Right lung (tissue), 10 donors: ENCODE measurements around the gene RRAS. TPM values are rescaled to one million over a fixed set of nuclear protein-coding genes. Genes with fewer than 3 reads are reported as not detected.

Experiments used
- DNase-seq, 2 donors: peaks; one replicate each; pipeline ENCODE4 v3.0.0-alpha.2; 2013
- long read RNA-seq, 8 donors: transcript quantifications; one replicate each; lab custom pipeline, GENCODE V29; 2026
- polyA plus RNA-seq, 5 donors: library from polyadenylated mRNA; unstranded; fragments of 120-200 nt; gene quantifications; one replicate each; pipeline versions ENCODE4 v1.2.1 to v1.2.3, GENCODE V29; 2013; ENCODE audit warnings: inconsistent platforms in 1 of 5, low replicate concordance in 1 of 5; ENCODE audit not compliant: insufficient read length in 5 of 5, insufficient read depth in 1 of 5

RRAS gene
- polyA plus RNA-seq: 10 to 100 TPM; 20.3 to 39.5 (median 24.7) TPM
- long read RNA-seq, donor 1, transcript RRAS-201 (6 exons, 1,044 nt): major isoform, 31 of 31 reads
- long read RNA-seq, donor 1, partial matches to known transcripts: 0 of 31 reads
- long read RNA-seq, donor 1, other reads (novel, unspliced or antisense): 0 of 31 reads
- long read RNA-seq, donor 2, transcript RRAS-201 (6 exons, 1,044 nt): major isoform, 15 of 15 reads
- long read RNA-seq, donor 2, partial matches to known transcripts: 0 of 15 reads
- long read RNA-seq, donor 2, other reads (novel, unspliced or antisense): 0 of 15 reads
- long read RNA-seq, donor 3, transcript RRAS-201 (6 exons, 1,044 nt): major isoform, 30 of 35 reads
- long read RNA-seq, donor 3, partial matches to known transcripts: 5 of 35 reads
- long read RNA-seq, donor 3, other reads (novel, unspliced or antisense): 0 of 35 reads
- long read RNA-seq, donor 4, transcript RRAS-201 (6 exons, 1,044 nt): major isoform, 16 of 78 reads
- long read RNA-seq, donor 4, partial matches to known transcripts: 62 of 78 reads
- long read RNA-seq, donor 4, other reads (novel, unspliced or antisense): 0 of 78 reads
- long read RNA-seq, donor 5, transcript RRAS-201 (6 exons, 1,044 nt): major isoform, 23 of 28 reads
- long read RNA-seq, donor 5, partial matches to known transcripts: 5 of 28 reads
- long read RNA-seq, donor 5, other reads (novel, unspliced or antisense): 0 of 28 reads
- long read RNA-seq, donor 6, transcript RRAS-201 (6 exons, 1,044 nt): major isoform, 30 of 73 reads
- long read RNA-seq, donor 6, partial matches to known transcripts: 43 of 73 reads
- long read RNA-seq, donor 6, other reads (novel, unspliced or antisense): 0 of 73 reads
- long read RNA-seq, donor 7, transcript RRAS-201 (6 exons, 1,044 nt): major isoform, 27 of 46 reads
- long read RNA-seq, donor 7, partial matches to known transcripts: 19 of 46 reads
- long read RNA-seq, donor 7, other reads (novel, unspliced or antisense): 0 of 46 reads
- long read RNA-seq, donor 8, transcript RRAS-201 (6 exons, 1,044 nt): major isoform, 8 of 20 reads
- long read RNA-seq, donor 8, partial matches to known transcripts: 12 of 20 reads
- long read RNA-seq, donor 8, other reads (novel, unspliced or antisense): 0 of 20 reads

DNA sequence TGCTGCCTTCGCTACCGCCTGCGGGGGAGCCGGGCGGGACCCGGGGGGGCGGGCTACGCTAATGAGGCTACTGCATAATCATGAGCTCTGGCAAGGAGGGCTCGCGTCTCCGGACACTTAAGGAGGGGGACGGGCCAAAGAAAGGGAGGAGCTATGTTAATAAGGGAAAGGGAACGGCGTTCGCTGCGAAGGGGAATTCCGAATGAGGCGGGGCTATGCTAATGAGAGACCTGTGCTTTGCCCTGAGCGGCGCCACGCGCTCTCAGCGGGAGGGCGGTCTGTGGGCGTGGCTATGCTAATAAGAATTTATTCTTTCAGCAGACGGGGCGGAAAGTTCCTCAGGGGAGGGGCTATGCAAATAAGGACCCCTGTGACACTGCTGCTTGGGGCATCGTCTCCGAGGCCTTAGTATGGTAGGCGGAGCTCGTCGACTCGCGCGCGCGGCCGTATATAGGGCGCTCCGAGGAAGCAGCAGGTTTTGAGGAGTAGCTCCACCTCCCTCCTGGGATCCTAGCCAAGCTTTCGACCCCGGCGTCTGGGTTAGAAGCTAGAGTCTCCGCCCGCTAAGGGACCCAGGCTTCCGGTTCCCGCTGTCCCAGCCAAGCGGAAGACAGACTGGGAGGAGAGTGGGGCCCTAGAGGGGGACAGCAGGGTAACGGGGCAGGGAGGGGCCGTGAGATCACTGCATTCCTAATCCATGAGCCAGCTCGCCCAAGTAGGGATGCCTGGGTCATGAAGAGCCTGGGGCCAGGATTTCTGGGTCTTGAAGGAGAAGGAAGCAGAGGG, at the start of gene RRAS:
Gene RRAS (minus strand): TSS at position 31 of the 786 bp plus-strand sequence. CDS start 45 bp downstream, outside the sequence.
- peak; percentile 100 for DNase-seq

DNA sequence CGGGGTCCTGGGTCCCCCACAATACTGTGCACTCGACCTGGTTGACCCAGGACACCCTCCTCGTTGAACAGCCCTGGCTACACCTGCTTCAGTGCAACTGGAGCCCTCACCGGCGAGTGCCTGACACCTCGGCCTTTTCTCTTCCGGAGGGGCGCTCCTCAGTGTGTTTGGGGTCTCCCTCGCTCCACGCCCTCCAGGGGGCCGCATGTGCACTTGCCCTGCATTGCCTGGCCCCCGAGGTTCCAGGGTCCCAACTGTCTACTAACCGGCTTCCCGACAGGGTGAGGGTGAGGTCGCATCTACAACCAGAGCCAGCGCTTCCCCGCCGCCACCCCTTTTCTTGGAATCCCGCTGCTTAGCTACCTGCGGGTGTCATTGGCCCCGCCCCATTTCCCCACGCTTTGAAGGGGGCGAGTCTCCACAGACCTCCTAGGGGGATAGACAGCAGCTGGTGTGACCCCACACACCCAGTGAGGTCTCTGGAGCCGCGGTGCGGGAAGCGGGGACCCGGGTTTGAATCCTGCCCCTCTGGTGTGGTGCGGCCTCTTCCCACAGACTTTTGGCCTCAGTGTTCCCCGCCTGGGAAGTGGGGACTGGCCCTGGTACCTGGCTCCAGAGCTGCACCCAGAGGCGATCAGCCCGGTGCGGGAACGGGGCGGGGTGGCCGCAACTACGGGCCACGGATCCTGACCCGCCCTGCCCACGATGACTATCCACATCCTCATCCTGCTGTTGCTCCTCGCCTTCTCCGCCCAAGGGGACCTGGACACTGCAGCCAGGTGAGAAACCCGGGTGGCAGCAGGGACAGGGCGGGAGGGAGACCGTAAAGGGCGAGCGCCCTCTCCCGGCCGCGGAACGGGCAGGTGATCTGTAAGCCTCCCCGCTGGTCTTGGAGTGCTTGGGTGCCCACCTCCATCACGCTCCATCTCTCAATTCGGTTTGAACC, 49.5 kb upstream of the RRAS start, which contains the start of gene ADM5:
Gene ADM5 (plus strand): TSS at position 462 of the 946 bp plus-strand sequence. CDS start 244 bp downstream, at position 706.
- DNase-seq: no peak

- no peak for DNase-seq
These were observed 48.7 kb upstream of the RRAS start for GRCh38 chr19:49688531-49689132.

- DNase-seq: no peak
These were observed 47.8 kb upstream of the RRAS start for GRCh38 chr19:49687566-49688316.

DNA sequence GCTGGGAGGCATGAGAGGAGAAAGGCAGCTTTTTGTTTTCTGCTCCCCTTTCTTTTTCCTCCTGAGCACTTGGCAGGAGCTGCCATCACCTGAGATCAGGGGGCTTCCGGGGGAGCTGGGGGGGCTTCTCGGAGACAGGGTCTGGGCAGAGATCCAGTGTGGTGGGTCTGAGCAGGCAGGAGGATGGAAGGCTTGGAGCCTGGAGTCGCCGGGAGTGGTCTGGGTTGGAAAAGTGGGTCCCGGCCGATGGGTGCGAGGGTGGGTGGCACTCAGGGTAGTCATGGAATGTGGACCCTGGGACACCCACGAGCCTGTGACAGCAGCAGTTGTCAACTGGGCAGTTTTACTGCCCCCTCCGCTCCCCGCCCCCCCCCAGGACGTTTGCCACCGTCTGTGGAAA, 47.2 kb upstream of the RRAS start:
- DNase-seq: no peak

DNA sequence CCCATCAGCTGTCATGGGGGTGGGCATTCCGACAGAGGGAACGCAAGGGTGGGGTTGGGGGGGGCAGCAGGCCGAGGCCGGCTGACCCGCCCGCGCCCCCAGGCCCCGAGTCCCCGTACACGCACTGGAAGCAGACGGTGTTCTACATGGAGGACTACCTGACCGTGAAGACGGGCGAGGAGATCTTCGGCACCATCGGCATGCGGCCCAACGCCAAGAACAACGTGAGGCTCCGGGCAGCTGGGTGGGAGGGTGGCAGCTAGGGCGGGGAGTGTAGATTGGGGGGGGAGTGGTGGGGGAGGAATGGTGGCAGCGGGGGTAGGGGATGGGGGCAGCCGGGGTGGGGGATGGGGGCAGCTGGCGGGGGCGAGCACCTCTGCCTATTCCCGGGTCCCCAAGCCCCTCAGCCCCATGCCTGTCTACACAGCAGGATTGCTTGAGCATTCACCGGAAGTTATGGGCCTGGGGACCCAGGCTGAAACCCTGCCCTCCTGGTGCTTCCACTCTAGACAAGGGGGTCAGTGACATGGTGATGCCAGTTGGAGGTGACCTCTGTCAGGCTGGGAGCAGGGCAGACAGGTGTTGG, 46.7 kb upstream of the RRAS start:
- no peak for DNase-seq

DNA sequence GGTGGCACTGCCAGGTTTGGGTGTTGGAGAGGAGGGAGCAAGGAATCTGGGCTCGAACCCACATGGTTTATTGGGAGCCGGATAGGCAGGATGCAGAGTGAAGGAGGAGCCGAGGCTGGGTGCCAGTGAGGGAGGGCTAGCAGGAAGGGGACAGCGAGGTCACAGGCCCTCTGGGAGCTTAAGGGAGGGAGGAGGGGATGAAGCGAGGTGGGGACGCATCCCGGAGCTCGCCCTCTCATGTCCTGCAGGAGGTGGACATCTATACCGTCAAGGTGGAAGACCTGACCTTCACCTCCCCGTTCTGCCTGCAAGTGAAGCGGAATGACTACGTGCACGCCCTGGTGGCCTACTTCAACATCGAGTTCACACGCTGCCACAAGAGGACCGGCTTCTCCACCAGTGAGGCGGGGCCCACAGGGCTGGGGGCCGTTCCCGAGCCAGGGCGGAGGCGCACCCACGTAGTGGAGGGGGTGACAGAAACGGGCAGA, 45.9 kb upstream of the RRAS start:
- DNase-seq: no peak

DNA sequence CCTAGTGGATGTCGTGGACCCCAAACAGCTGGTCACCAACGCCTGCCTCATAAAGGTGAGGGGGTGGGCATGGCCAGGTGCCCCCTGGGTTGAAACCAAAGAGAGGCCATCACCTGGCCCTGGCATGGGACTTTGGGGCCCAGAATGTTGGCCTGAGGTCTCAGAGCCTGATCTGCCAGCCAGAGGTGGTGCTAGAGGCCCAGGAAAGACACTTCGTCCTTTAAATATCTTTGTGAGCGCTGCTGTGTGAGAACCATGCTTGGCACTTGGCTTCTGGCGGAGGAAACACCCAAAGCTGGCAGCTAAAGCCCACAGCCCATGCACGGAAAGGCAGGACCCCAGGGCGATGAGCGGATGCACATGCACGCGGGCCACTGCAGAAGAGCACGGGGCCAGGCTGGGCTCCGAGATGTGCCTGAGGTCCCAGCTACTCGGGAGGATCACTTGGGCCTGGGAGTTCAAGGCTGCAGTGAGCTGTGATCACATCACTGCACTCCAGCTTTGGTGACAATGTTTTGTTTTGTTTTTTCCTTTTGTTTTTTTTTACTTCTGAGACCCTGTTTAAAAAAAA, 45.1 kb upstream of the RRAS start:
- DNase-seq: no peak

- no peak for DNase-seq
These were observed 44.5 kb upstream of the RRAS start for GRCh38 chr19:49684251-49684982.

GRCh38 chr19:49683814-49684250, 43.9 kb upstream of the RRAS start:
- no peak for DNase-seq

DNA sequence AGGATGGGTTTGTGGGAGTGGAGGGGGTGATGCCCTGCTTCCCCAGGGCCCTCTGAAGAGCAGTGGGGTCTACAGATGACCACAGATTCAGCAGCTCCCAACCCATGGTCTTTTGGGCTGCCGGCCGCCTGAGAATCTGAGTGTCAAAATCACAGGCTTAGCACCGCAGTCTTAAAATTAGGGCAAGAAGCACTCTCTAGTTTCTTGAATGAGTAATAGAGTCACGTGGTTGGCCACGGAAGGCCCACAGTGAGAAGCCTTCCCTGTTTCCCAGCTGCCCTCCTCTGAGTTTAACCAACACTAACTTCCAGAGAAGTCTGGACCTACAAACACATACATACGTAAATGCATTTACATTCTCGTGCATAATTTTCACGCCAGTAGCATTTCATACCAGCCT, 42.3 kb upstream of the RRAS start:
- no peak for DNase-seq

GRCh38 chr19:49681830-49682229, 41.9 kb upstream of the RRAS start:
- DNase-seq: no peak

GRCh38 chr19:49680421-49681351, 40.7 kb upstream of the RRAS start:
- peak; percentile 93 to 95 for DNase-seq

DNA sequence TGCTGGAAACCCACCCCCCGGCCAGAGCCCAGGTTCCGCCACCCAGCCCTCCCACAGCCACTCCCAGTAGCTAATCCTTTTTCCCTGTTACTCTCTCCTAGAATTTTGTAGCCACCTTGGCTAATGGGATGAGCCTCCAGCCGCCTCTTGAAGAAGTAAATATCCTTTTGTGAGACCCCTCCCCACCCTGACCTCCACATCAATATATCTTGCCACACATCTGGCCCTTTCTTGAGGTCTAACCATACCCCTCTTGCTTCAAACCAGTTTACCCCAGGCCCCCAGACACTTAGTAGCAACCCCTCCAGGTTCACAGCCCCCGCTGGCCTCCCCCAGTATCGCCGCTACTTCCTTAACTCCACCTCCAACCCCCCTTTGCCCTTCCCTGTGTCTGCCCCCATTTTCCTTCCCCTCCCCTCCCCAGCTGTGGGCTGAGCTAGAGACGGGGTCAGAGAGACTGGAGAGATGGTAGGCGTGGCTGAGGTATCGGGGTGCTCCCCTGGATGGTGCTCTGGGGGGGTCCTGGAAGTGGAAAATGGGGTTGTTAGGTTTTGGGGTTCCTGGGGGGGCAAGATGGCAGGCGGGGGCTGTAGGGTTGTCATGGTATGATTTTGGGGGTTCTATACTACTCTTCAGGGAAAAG, 39.9 kb upstream of the RRAS start:
- DNase-seq: no peak
